ENCODE measurements around the gene NDOR1.

GRCh38 chr9:137184881-137185660 lies 20.4 kb upstream of the NDOR1 start:
- TF ChIP-seq POLR2A (IDR thresholded peaks at IDR 0.05; ENCODE audit: low read length) (no peak), CTCF (IDR thresholded peaks at IDR 0.05) (no peak), SREBF2 (IDR thresholded peaks at IDR 0.05) (no peak), CHD4 (IDR thresholded peaks at IDR 0.05; ENCODE audit: borderline replicate concordance) (no peak), MAZ (IDR thresholded peaks at IDR 0.05; ENCODE audit: borderline replicate concordance, low read depth, low read length) (no peak), RCOR1 (IDR thresholded peaks at IDR 0.05; ENCODE audit: low read depth, low read length) (no peak), ATOH8 (CRISPR knock-in tag; IDR thresholded peaks at IDR 0.05; ENCODE audit: low read depth) (no peak)
